ENCODE results near the gene NELFB.

The NELFB gene

DNA sequence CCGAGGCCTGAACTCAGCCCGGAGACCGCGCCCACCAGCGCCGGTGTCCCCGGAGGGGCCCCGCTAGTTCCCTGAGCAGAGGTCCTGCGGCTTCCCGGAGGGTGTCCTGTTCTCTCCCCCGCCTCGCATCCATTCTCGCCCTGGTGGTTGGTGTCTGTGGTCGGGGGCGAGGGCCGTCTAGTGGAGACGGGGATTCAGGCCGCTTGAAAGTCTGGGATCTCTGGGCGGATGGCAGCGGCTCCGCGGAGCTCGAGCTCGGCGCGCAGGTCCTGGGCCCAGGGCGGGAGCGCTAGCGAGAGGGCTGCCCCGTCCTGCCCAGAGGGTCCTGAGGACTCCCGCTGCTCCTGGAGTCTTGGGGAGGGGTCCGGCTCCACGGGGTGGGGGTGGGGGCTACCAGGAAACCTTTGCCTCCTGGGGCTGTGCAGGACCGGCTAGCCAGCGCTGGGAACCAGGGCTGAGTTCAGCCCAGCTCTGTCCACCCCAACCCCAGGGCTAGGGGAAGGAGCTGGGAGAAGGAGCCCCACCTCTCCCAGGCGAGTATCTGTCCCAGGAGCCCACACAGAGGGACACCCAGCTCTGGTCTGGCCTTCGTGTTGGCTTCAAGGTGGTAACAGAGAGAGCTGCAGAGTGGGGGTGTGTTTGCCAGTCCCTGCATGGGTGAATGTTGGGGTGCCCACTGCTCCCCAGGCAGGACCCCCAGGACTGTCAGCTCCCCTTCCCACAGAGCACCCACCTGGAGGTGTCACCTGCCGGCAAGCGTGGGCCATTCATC lies 26.4 kb downstream of the NELFB start:
- no peak for DNase-seq

DNA sequence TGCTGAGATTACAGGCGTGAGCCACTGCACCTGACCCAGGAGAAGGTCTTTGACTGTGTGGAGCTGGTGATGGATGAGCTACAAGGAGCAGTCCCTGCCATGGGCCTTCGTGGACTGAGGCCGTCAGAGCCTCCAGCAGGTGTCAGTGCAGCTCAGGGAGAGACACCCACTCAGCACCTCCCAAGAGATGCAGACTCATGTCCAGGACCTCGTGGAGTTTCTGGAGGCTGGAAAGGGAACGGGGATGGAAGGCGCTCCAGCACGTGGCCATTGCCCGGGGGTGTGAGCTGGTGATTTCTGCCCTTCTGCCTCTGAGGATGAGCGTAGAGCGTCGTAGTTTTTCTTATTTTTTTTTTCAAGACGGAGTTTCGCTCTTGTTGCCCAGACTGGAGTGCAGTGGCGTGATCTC lies 31.9 kb downstream of the NELFB start:
- DNase-seq = peak; percentile 21 to 38

DNA sequence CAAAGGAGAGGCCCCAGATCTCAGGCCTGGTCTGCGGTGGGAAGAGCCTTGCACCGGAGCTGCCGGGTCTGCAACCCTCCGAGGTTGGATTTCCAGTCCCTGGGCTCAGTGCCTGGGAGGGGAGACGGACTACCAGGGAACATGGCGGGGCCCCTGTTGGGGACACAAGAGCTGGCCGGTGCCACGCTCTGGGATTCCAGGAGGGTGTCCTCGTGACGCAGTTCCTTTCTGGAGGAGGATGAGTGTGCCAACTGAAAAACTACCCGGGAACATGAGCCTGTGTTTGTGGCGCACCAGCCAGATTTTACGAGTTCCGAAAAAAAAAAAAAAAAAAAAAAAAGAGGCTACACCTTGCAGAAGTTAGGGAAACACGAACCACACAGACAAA lies 38.0 kb downstream of the NELFB start:
- no peak for DNase-seq

DNA sequence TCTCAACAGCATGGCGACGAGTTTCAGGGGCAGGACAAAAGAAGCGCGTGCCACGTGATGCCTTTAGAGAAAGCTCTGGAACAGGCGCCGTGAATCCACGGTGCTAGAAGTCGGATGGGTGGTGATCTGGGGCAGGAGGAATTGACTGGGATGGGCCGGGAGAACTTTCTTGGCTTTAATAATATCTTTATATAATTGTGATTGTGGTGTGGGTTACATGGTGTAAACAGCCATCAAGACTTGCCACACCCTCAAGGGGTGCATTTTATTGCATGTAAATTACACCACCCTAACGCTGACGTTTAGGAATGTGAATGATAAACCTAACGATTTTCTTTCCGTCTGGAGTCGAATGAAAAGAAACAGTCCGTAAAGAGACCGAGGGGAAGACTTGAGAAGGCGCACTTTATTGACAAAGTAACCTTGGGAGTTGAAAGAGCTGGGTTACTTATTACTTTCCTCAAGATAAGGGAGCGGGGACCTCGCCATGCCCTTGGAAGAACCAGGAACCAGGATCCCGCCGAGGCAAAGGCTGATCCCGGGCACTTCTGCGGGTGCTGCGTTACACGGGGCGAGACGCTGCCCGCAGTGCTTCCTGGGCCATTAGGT lies 38.5 kb downstream of the NELFB start:
- no peak for DNase-seq

DNA sequence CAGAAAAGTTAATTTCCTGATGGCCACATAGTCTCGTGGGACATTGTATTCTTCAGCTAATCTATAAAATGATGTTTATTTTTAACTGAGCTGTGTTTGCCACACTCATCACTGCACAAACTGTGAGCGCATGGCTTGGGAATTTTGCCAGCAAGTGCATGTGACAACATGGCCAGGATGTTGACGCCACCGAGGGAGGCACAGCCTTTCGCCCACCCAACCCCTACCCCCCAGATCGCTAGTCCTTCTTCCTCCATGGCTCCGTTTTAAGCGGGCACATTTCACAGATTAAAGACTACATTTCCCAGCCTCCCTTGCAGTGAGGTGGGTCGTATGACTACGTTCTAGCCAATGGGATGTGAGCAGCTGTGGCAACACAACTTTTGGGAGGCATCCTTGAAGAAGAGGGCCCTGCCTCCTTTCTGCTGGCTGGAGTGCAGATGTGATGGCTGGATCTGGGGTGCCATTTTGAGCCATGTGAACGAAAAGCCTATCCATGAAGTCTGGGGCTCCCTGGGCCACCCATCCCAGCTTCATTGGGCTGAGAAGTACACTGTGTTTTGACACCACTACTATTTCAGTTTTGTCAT lies 39.1 kb downstream of the NELFB start:
- DNase-seq = peak in 1 of 2 donors; percentile 39

DNA sequence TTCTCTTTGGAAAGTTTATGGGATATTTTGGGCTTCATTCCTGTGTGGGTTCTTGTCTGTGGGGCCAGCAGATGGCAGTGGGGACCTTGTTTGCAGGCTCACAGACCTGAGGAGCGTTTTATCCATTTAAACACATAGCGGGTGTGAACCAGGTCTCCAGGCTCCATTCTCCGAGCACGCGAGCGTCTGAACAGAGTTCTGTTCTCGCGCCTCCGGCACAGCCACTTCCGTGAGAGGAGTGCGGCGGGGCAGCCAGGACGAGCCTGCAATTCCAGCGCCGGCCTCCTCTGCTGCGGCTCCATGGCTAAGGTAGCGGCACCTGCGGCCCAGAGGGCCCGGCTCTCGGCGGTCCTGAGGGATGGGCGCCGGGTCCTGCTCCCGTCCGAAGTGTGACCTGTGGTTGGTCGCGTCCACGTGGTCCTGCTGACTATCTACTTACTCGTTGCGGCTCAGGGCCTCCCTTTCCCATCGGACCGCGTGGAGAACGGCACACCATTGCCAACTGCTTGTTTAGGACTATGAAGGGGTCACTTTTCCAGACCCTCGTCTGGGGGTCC lies 39.6 kb downstream of the NELFB start:
- DNase-seq = peak in 1 of 2 donors; percentile 40

DNA sequence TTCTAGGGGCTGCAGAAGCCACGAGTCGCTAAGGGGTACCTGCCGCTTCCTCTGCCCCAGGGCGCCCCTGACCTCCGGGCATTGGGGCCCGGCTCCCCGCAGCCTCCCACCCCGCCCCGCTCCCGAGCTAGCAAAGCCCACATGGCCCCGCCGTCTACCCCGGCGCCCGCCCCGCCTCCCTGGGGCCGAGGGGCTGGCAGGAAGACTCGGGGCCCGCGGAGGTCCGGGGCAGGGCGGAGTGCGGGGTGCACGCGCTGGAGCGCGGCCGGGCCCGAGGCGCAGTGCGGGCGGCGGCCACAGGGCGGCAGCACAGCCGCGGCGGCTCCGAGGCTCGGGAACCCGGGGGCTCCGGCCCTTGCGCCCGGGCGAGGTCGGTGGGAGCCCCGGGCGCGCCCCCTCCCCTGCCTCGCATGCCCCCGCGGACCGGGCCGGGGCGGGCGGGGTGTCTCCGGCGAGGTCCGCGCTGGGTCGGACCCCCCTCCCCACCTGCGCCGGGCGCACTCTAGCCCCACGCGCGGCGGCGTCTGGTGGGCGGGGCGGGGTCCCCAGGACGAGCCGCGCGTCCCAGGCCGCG lies 40.2 kb downstream of the NELFB start:
- peak; percentile 58 to 69 for DNase-seq

DNA sequence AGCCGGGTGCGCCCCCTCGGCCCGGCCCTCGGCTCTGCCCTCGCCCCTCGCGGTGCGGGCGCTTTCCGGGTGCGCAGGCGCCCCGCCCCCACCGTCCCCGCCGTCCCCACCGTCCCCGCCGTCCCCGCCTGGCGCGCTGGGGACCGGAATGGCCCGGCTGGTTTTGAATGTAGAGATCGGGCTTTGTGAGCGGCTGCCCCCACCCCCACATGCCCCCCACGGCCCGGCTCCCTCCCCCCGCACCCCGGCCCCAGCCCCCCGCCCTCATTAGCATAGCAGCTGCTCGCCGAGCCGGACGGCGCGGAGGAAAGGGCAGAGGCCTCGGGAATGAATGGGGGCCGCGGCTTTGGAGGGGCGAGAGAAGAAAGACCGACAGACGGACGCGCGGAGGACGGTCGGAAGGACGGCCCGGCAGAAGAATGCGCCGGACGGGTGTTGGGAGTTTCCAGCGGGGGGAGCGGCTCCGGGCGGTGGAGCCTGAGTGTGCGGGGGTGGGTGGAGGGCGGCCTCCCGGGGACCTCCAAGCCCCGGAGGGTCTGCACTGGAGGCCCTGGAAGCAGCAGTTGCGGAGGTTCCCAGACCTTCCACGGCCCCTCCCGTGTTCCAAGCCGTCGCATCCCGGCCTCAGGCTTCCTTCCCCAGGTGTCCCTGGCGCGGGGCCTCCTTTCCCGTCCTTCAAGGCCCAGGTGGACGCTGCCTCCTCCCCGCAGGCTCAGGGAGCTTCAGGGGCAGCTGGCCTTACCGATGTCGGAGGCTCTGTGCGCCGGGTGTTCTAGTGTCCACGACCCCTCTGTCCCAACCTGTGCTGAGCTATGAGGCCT lies 40.9 kb downstream of the NELFB start:
- no peak for DNase-seq

DNA sequence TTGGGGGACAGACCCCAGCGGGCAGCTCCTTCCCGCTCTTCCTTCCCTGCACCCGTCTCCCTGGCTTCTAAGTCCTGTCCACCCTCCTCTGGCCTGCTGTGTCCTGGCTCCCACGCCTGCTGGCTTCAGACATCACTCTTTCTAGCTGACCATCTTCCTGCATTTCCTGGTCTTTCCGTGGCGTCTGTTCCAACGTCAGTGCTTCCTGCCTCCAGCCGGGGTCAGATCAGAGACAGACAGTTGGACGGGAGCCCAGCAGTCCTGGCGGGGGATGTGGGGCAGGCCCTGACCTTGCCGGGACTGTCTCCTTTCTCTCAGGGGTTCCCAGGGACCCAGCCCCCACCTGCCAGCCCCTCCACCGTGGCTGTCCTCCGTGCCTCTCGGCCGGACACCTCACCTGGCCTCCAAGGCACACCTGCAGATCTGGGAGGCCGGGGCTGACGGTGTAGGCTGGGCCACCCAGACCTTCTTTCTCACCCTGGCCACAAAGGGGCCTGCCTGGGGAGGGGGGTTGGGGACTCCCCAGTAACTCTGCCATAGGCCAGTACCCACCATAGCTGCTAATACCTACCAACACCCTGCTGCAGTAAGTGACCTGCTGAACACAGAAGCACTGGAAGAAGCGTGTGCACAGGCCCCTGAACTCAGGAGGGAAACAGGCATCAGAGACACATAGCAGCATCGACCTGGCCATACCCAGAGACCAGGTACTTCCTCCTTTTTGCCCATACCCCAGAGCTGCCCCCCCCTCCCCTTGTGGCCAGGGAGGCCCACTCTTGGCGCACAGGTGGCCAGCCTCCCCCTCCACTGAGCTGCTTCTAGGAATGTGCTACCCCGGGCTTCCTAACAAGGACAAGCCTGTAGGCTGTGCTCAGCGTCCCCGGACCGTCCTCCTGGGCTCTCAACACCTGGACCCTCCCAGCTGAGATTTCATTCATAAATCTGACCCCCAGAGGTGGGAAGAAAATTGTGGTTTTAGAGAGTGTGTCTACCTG lies 41.8 kb downstream of the NELFB start:
- DNase-seq = no peak

DNA sequence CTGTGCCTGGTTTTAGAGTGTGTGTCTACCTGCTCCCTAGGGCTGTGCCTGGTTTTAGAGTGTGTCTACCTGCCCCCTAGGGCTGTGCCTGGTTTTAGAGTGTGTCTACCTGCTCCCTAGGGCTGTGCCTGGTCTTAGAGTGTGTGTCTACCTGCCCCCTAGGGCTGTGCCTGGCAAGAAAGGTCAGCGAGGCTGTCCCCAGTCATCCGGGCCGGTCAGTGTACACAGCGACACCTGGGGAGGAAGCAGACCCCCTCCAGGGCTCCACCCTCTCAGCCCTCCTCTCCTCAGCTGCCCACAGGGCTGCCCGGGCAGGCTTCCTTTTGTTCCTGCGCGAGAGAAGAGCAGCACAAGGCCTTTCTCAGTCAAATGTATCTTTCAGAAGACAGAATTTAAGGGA lies 42.8 kb downstream of the NELFB start:
- no peak for DNase-seq

DNA sequence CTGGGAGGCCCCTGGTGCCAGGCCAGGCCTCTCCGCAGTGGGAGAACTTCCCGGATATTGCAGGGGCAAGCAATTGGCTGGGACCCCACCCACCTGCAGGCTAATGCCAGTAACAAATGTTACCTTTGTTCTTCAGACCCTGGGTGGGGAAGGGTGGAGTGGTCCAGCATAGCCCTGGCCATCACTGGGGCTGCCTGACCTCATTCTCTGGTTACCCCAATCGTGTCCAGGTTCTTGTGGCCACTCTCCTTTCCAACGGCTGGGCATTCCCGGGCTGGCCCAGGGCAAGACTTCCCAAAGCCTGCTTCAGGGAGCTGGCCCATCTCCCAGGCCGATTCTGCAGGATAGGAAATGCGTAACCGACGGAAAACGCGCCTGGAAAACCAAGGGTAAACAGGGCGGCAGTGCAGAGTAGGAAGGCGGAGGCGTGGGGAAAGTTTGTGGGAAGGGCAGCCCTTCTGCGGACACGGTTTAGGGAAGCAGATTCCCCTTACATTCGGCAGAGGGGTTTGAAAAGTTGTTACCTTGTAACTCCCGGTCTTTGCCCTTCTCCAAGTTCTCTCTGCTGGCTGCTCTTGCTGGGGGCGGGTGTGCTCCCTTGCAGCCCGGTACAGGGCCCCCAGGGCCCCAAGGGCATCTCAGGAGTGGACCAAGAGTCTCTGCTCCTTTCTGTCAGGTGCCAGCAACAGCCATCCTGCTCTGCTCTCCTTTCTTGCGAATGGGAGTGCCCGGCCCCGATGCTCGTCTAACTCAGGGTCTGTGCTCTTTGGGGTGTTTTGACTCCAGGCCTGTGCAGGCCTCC lies 43.5 kb downstream of the NELFB start:
- DNase-seq = no peak

DNA sequence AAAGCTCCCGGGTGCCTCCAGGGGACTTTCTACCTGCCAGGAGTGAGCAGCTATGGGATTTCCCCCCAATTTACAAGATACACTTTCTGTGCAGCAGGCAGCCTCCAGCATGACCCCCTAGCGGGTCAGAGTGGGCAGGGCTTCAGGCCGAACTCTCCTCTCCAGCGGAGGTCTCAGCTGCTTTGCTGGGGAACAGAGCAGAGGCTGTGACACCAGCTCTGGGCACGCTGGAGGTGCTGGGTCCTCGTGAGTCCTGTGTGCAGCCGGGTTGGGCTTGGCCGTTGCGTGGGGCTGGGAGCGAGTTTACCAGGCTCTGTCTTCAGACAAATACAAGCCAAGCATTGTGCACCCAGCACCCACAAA lies 44.1 kb downstream of the NELFB start:
- no peak for DNase-seq

DNA sequence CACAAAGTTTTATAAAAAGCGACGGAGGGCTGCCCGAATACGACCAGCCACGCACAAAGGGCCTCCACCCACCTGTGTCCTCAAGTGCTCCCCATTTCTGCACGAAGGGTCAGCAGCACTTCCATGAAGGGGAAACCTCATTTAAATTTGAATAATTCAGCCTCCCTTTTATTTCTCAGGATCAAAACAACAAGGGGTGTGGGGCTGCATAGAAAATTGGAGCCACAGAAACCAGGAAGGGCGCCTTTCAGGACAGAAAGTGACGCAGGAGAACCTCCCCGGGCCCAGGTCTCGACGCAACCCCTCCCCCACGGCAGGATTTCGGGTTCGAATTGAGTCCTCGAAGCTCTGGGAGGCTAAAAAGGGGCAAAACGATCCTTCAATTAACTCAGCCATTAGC lies 44.8 kb downstream of the NELFB start:
- DNase-seq = no peak

DNA sequence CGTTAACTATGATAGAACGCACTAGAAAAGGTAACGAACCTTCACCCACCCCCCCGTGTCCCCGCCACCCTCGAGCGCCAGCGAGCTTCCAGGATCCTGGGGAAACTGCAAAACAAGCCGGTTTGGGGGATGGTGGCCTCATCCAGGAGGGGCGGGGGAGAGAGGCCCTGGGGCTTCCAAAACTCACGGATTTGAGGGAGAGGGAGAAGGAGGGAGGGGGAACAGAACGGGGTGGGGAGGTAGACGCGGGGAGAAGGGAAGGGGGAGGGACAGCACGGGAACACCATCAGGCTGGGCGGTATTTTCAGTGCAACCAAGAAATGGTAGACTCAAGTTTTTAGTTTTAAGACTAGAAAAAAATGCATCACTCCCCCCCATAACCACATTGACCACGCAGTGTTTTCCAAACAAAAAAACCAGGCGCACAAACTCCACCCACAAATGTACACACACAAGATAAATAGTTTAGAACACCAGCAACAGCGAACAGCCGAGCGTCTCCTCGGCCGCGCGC lies 45.5 kb downstream of the NELFB start:
- no peak for DNase-seq

DNA sequence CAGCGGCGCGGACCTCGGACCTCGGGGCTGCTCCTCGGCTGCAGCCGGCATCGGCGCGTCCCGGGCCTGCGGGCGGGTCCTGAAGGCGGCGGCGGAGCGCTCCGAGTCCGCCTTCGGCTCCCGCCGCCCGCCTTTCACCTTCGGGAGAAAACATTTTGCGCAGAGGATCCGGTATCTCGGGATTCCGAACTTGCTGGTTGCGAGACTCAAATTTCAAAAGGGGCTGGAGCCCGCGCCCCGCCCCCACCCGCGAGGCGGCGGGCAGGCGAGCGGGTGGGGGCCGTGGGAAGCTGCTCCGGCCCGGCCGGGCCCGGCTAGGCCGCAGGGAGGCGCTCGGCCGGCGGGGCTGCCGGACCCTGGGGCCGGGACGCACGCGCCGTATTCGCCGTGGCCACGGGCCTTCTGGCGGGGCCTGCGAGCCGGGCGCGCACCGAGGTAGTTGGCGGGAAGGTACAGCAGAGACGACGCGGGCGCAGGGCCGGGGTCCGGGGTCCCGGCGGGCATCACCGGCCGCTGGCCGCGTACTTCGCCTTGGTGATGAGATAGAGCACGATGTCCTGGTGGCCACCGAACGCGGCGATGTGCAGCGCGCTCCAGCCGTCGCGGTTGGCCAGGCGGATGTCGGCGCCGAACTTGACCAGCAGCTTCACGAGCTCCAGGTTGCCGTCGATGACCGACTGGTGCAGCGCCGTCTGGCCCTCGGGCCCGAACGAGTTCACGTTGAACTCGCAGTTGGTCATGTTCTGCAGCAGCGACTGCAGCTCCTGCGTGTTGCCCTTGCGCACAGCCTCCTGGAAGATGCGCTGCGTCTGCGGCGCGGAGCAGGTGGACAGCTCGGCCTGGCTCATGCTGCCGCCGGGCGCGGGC lies 46.2 kb downstream of the NELFB start:
- DNase-seq = peak in 1 of 2 donors; percentile 52

DNA sequence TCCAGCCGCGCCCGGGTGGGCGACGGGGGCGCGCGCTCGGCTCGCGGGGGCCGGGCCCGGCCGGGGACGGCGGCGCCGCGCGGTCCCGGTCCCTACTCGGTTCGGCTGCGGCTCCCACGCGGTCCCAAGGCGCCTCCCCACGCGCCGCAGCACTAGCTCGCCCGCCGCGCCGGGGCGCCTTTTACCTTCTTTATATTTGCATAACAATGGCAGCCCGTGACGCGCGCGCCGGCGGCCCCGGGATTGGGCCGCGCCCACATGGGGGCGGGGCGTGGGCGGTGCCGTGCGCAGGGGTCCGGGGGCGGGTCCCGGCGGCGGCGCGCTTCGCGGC lies 47.0 kb downstream of the NELFB start, which contains the start of gene NRARP:
NRARP (minus strand) TSS at position 154 of the 331 bp plus-strand sequence. CDS start 343 bp downstream, outside the sequence.
- peak; percentile 91 to 93 for DNase-seq

DNA sequence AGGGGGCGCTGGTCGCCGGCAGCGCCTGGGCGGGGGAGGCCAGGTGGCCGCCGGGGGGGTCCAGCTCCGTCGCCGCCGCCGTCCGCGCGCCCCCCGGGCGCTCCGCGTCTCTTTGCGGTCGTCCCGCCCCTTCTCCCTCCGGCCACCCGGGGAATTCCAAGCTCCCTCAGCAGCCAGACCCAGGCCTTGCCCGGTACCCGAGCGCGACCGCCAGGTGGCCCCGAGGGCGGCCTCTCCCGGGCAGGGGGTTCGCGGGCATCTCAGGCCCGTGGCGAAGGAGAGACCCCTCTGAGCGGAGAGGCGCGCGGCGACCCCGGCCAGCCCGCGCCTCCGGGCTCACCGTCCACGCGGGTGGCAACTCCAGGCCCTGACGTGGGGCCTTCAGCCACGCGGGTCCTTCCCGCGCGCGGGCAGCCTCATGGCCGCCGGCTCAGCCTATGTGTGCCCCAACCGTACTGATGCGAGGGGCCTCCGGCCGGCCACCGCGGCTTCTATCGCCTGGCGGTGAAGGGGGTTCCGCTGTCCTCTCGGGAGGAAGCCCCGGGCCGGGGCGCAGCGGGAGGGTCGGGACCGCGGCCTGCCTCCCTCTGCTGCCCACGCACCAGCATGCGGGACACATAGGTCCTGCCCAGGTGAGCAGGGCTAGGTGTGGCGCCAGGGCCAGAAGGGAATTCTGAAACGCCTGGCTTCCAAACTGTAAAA lies 47.5 kb downstream of the NELFB start:
- no peak for DNase-seq

DNA sequence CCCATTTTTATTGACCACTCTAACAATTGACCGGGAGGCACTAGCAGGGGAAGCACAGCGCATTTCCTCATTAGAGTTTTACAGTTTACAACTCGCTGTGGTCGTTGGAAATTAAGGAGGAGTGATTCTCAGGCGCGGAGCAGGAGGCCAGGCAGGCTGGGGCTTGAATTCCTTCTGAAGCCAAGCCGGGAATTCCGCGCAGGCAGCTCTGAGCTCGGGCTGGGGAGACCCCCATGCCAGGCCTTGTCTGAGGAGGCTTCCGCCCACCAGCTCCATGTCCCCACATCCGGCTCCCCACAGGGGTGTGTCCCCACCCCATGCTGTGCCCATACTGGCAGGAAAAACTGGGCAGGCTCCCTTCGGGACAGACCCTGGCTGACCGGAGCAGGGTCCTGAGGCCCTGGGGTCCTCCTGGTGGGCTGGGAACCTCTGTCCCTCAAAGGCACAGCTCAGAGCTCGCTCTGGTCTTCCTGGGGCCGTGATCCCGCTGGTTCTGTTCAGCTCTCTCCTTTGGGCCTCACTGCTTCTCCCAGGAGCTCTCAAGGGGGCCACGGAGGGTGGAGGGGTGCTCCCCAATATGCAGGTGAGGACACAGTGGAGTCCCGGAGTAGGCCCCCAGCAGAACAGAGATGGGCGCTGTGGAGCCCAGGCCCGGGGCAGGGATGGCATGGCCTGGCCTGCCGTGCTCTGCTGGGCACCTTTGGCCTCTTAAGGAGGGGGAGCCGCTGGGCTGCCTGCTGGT lies 48.2 kb downstream of the NELFB start:
- no peak for DNase-seq
